HFFc6 (cell line): ENCODE data around the gene TIMM13. TPM values are rescaled to one million over a fixed set of nuclear protein-coding genes. Genes with fewer than 3 reads are reported as not detected.
"Not testable (repeated sequence)": the region's sequence is repeated elsewhere in the genome, so short reads cannot be mapped to it uniquely, and the experiment has no call there.

Experiments
- DNase-seq: peaks from one replicate; pipeline ENCODE4 v3.0.0-alpha.2; 2018
- H3K27ac Mint-ChIP-seq: 2 replicates; pipeline ENCODE4 v1.8.0; 2020; ENCODE audit warnings: mild to moderate bottlenecking, mixed read lengths
- H3K27me3 Mint-ChIP-seq: 2 replicates; pipeline ENCODE4 v1.8.0; 2021; ENCODE audit warnings: mild to moderate bottlenecking, moderate library complexity, mixed read lengths; ENCODE audit not compliant: insufficient read depth
- H3K36me3 Mint-ChIP-seq: 2 replicates; pipeline ENCODE4 v1.8.0; 2021; ENCODE audit warnings: low read depth, mixed read lengths
- H3K4me1 Mint-ChIP-seq: 2 replicates; pipeline ENCODE4 v1.8.0; 2020; ENCODE audit warnings: low read depth, mixed read lengths
- H3K4me3 Mint-ChIP-seq: 2 replicates; pipeline ENCODE4 v1.8.0; 2020; ENCODE audit warnings: mild to moderate bottlenecking, moderate library complexity, mixed read lengths
- H3K9me3 Mint-ChIP-seq: 2 replicates; pipeline ENCODE4 v1.8.0; 2020; ENCODE audit warnings: mild to moderate bottlenecking, mixed read lengths
- CTCF ChIP-seq: fragments of 200-600 bp; sonication (generic); IDR thresholded peaks from 2 replicates; pipeline ENCODE4 v1.5.0; 2021; ENCODE audit warnings: antibody characterized with exemption, mild to moderate bottlenecking
- total RNA-seq, 6 experiments: library from RNA; stranded (reverse); fragmentation: NEBNext Ultra II Directional; extraction: Animal tissue kit (Norgen Biotek cat#: 25700); gene quantifications; 2 replicates in 1 of 6; 3 replicates in 5 of 6; pipeline ENCODE4 v1.2.3, GENCODE V29; 2021

Gene TIMM13
- total RNA-seq, 6 experiments from 2014 or later = 87.2 to 124 (median 98.8) TPM

GRCh38 chr19:2423071-2423914 is 4.1 kb downstream of the TIMM13 start:
- no peak for TF ChIP-seq CTCF
- Mint-ChIP-seq H3K4me3 (no peak overlapping the region), H3K27ac (no peak overlapping the region), H3K4me1 (peaks cover 12% of the 10 kb centered on the region), H3K27me3 (peaks cover 2% of the 10 kb centered on the region), H3K36me3 (no peaks in the 10 kb centered on the region), H3K9me3 (no peaks in the 10 kb centered on the region)
- no peak for DNase-seq

- TF ChIP-seq CTCF = no peak
- no peak for DNase-seq
- Mint-ChIP-seq H3K9me3 (no peaks in the 10 kb centered on the region), H3K4me3 (no peak overlapping the region), H3K36me3 (no peaks in the 10 kb centered on the region), H3K27me3 (no peaks in the 10 kb centered on the region), H3K27ac (no peak overlapping the region), H3K4me1 (peaks cover 6% of the 10 kb centered on the region)
Observed at GRCh38 chr19:2421581-2422306, 5.6 kb downstream of the TIMM13 start.

- no peaks in the 10 kb centered on the region for H3K9me3 Mint-ChIP-seq
Observed at GRCh38 chr19:2420490-2420889, 6.9 kb downstream of the TIMM13 start.

GRCh38 chr19:2419754-2420153 is 7.6 kb downstream of the TIMM13 start:
- no peak overlapping the region for H3K4me3 Mint-ChIP-seq
- no peaks in the 10 kb centered on the region for H3K27me3 Mint-ChIP-seq
- no peak overlapping the region for H3K27ac Mint-ChIP-seq
- no peak for DNase-seq
- H3K36me3 Mint-ChIP-seq = no peaks in the 10 kb centered on the region
- H3K9me3 Mint-ChIP-seq = no peaks in the 10 kb centered on the region
- no peaks in the 10 kb centered on the region for H3K4me1 Mint-ChIP-seq
- TF ChIP-seq CTCF = no peak

More at GRCh38 chr19:2420490-2420889, 6.9 kb downstream of the TIMM13 start:
- no peak overlapping the region for H3K4me3 Mint-ChIP-seq
- TF ChIP-seq CTCF = no peak
- H3K27ac Mint-ChIP-seq = no peak overlapping the region
- DNase-seq = no peak
- H3K4me1 Mint-ChIP-seq = no peaks in the 10 kb centered on the region
- H3K36me3 Mint-ChIP-seq = no peaks in the 10 kb centered on the region
- H3K27me3 Mint-ChIP-seq = no peaks in the 10 kb centered on the region

GRCh38 chr19:2417881-2418406 is 9.4 kb downstream of the TIMM13 start:
- TF ChIP-seq CTCF = no peak
- Mint-ChIP-seq H3K4me3 (no peak overlapping the region), H3K36me3 (peaks cover 4% of the 10 kb centered on the region; the same call in 1 of the 2 replicates), H3K4me1 (no peaks in the 10 kb centered on the region), H3K27ac (no peak overlapping the region), H3K27me3 (no peaks in the 10 kb centered on the region; the same call in 1 of the 2 replicates), H3K9me3 (peaks cover 4% of the 10 kb centered on the region; the same call in 1 of the 2 replicates)
- DNase-seq = no peak

GRCh38 chr19:2417436-2417835 is 9.9 kb downstream of the TIMM13 start:
- not testable (repeated sequence) for H3K4me3 Mint-ChIP-seq, H3K27ac Mint-ChIP-seq, DNase-seq, H3K4me1 Mint-ChIP-seq, H3K9me3 Mint-ChIP-seq, H3K27me3 Mint-ChIP-seq, H3K36me3 Mint-ChIP-seq
